22Rv1 (cell line): ENCODE results near the gene PTPRD.

ENCODE experiments used
- ZFX ChIP-seq: fragments of 450-650 bp; IDR thresholded peaks from 2 replicates; pipeline ENCODE4 v1.6.1; 2017; ENCODE audit warnings: antibody characterized with exemption, borderline replicate concordance
- TF ChIP-seq, protein P1 (sequence below): fragments of 450-650 bp; IDR thresholded peaks from 2 replicates; pipeline ENCODE4 v1.5.1; 2017; ENCODE audit warnings: mild to moderate bottlenecking

DNA sequence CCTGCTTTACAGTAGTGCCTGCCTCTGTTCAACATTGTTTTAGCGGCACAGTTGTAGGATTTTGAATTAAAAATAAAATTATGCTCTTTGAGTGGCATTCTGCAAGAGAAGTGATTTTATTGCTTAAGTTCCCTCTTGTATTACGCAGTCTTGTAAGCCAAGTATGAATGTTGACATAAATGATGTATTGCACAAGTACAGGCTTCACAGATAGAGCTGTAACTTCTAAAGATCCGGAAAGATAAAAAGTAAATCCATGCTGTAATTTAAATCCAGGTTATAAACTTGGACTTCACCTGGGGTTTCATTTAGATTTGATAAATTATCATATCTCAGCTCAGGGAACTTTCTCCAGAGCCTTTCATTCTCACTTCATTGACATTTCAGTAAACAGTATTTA, 1114.7 kb downstream of the PTPRD start:
- TF ChIP-seq, protein P1, sequence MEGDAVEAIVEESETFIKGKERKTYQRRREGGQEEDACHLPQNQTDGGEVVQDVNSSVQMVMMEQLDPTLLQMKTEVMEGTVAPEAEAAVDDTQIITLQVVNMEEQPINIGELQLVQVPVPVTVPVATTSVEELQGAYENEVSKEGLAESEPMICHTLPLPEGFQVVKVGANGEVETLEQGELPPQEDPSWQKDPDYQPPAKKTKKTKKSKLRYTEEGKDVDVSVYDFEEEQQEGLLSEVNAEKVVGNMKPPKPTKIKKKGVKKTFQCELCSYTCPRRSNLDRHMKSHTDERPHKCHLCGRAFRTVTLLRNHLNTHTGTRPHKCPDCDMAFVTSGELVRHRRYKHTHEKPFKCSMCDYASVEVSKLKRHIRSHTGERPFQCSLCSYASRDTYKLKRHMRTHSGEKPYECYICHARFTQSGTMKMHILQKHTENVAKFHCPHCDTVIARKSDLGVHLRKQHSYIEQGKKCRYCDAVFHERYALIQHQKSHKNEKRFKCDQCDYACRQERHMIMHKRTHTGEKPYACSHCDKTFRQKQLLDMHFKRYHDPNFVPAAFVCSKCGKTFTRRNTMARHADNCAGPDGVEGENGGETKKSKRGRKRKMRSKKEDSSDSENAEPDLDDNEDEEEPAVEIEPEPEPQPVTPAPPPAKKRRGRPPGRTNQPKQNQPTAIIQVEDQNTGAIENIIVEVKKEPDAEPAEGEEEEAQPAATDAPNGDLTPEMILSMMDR, result no peak
- TF ChIP-seq ZFX, result no peak
